DOHH2 (cell line): Measurements from ENCODE around the gene CLN5.

Experiments used
- EZH2phosphoT487 ChIP-seq: fragments of 200-600 bp; sonication (generic); IDR thresholded peaks from 2 replicates; pipeline ENCODE4 v1.6.1; 2017; ENCODE audit warnings: borderline replicate concordance, mild to moderate bottlenecking, antibody characterized with exemption, low read length, moderate library complexity, mixed read lengths
- TF ChIP-seq, protein P1 (sequence below): fragments of 200-600 bp; sonication (generic); IDR thresholded peaks from one replicate; pipeline ENCODE4 v1.5.1; 2014; ENCODE audit warnings: antibody characterized with exemption, mild to moderate bottlenecking, low read depth, low read length; ENCODE audit not compliant: poor library complexity, severe bottlenecking

DNA sequence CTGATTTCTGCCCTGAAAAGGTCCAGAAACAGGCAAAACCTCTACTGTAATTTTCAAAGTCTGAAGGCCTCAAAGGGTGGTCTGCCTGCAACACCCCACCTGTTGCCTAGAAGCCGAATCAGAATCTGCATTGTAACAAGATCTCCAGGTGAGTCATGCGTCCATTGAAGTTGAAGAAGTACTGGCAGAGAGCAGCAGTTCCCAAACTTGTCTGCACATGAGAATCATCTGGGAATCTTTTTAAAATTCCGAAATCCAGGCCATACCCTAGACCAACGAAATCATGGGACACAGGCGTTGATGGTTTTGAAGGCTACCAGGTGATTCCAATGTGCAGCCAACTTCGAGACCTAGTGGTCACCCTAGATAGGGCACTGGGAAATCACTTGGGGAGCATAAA is 16.0 kb upstream of the CLN5 start:
- TF ChIP-seq, protein P1, sequence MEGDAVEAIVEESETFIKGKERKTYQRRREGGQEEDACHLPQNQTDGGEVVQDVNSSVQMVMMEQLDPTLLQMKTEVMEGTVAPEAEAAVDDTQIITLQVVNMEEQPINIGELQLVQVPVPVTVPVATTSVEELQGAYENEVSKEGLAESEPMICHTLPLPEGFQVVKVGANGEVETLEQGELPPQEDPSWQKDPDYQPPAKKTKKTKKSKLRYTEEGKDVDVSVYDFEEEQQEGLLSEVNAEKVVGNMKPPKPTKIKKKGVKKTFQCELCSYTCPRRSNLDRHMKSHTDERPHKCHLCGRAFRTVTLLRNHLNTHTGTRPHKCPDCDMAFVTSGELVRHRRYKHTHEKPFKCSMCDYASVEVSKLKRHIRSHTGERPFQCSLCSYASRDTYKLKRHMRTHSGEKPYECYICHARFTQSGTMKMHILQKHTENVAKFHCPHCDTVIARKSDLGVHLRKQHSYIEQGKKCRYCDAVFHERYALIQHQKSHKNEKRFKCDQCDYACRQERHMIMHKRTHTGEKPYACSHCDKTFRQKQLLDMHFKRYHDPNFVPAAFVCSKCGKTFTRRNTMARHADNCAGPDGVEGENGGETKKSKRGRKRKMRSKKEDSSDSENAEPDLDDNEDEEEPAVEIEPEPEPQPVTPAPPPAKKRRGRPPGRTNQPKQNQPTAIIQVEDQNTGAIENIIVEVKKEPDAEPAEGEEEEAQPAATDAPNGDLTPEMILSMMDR = no peak
- no peak for TF ChIP-seq EZH2phosphoT487
